Endothelial cell (in vitro differentiated cells): ENCODE data around the gene TIGD1. TPM values are rescaled to one million over a fixed set of nuclear protein-coding genes. Genes with fewer than 3 reads are reported as not detected.

Experiments used
- DNase-seq: peaks from one replicate; pipeline ENCODE4 v3.0.0; 2021; ENCODE audit warnings: low spot score
- H3K27ac Mint-ChIP-seq: one replicate; pipeline ENCODE4 v1.8.0; 2021; ENCODE audit warnings: mixed read lengths, inconsistent platforms; ENCODE audit not compliant: unreplicated experiment
- H3K27me3 Mint-ChIP-seq: one replicate; pipeline ENCODE4 v1.8.0; 2021; ENCODE audit warnings: mild to moderate bottlenecking, moderate library complexity, mixed read lengths, inconsistent platforms; ENCODE audit not compliant: unreplicated experiment
- H3K36me3 Mint-ChIP-seq: one replicate; pipeline ENCODE4 v1.8.0; 2021; ENCODE audit warnings: mild to moderate bottlenecking, low read depth, mixed read lengths, inconsistent platforms; ENCODE audit not compliant: unreplicated experiment
- H3K4me1 Mint-ChIP-seq: one replicate; pipeline ENCODE4 v1.8.0; 2021; ENCODE audit warnings: mild to moderate bottlenecking, mixed read lengths, inconsistent platforms; ENCODE audit not compliant: unreplicated experiment
- H3K4me3 Mint-ChIP-seq: one replicate; pipeline ENCODE4 v1.8.0; 2021; ENCODE audit warnings: mild to moderate bottlenecking, mixed read lengths, inconsistent platforms; ENCODE audit not compliant: unreplicated experiment
- H3K9me3 Mint-ChIP-seq: one replicate; pipeline ENCODE4 v1.8.0; 2021; ENCODE audit warnings: mixed read lengths, inconsistent platforms; ENCODE audit not compliant: unreplicated experiment
- total RNA-seq: library from RNA; stranded (reverse); fragmentation: NEBNext Ultra II Directional; extraction: Animal tissue kit (Norgen Biotek cat#: 25700); gene quantifications from one replicate; pipeline ENCODE4 v1.2.1, GENCODE V29; 2021; ENCODE audit not compliant: unreplicated experiment
- TF ChIP-seq, protein P1 (sequence below): fragments of 200-600 bp; sonication (generic); IDR thresholded peaks from one replicate; pipeline ENCODE4 v1.5.0; 2021; ENCODE audit warnings: antibody characterized with exemption; ENCODE audit not compliant: unreplicated experiment

TIGD1 gene
- total RNA-seq, 1 donor from 2014 or later: 3.7 TPM

DNA sequence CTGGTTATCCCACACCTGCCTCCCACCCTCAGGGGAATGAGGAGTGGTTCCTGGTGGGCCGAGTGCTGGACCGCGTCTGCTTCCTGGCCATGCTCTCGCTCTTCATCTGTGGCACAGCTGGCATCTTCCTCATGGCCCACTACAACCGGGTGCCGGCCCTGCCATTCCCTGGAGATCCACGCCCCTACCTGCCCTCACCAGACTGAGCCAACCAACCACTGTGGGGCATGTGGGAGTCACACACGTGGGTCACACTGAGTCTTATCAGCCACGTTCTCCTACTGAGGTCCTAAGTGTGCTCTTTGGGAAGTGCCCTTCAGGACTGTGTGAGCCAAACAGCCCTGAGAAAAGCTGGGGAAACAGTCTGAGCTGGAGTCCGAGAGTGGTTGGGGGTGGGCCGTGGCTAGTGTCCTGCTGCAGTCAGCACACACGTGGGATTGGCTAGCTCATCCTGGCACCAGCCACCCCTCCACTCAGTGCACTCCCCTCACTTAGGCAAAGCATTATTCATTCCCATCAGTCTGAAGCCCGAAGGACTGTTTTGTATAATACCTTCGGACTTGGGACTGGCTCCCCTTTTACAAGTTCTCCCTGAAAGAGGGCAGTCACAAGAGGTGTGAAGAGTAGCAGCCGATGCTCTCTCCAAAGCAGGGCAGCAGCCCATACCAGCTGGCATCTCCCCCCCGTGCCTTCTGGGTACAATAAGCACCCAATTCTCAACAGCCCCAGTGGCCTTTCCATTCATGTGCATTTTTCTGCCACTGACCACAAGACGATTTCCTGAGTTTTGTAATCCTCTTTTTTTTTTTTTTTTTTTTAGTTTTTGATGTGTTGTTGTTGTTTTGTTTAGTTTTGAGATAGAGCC lies 4.6 kb downstream of the TIGD1 start:
- Mint-ChIP-seq H3K27me3 (peaks cover 5% of the 10 kb centered on the region), H3K27ac (no peak overlapping the region), H3K9me3 (no peaks in the 10 kb centered on the region), H3K4me3 (no peak overlapping the region), H3K4me1 (peaks cover 7% of the 10 kb centered on the region), H3K36me3 (peaks cover 32% of the 10 kb centered on the region)
- TF ChIP-seq, protein P1, sequence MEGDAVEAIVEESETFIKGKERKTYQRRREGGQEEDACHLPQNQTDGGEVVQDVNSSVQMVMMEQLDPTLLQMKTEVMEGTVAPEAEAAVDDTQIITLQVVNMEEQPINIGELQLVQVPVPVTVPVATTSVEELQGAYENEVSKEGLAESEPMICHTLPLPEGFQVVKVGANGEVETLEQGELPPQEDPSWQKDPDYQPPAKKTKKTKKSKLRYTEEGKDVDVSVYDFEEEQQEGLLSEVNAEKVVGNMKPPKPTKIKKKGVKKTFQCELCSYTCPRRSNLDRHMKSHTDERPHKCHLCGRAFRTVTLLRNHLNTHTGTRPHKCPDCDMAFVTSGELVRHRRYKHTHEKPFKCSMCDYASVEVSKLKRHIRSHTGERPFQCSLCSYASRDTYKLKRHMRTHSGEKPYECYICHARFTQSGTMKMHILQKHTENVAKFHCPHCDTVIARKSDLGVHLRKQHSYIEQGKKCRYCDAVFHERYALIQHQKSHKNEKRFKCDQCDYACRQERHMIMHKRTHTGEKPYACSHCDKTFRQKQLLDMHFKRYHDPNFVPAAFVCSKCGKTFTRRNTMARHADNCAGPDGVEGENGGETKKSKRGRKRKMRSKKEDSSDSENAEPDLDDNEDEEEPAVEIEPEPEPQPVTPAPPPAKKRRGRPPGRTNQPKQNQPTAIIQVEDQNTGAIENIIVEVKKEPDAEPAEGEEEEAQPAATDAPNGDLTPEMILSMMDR: no peak
- no peak for DNase-seq

DNA sequence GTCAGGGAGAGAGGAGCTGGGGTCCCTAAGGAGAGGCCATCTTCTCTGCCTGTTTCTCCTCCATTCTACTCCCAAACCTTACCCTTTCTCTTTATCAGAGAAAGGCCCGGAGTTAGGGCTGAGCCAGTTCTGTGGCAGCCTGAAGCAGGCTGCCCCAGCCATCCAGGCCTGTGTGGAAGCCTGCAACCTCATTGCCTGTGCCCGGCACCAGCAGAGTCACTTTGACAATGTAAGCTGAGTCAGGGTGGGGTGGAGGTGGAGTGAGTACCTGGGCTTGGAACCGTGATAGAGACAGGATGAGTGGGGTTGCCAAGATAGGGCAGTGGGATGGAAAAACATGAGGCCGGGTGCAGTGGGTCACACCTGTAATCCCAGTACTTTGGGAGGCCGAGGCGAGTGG lies 5.7 kb downstream of the TIGD1 start:
- Mint-ChIP-seq H3K36me3 (peaks cover 28% of the 10 kb centered on the region), H3K9me3 (no peaks in the 10 kb centered on the region), H3K4me3 (no peak overlapping the region), H3K27me3 (peaks cover 5% of the 10 kb centered on the region), H3K27ac (no peak overlapping the region), H3K4me1 (peaks cover 2% of the 10 kb centered on the region)
- DNase-seq: no peak
- TF ChIP-seq, protein P1: no peak

DNA sequence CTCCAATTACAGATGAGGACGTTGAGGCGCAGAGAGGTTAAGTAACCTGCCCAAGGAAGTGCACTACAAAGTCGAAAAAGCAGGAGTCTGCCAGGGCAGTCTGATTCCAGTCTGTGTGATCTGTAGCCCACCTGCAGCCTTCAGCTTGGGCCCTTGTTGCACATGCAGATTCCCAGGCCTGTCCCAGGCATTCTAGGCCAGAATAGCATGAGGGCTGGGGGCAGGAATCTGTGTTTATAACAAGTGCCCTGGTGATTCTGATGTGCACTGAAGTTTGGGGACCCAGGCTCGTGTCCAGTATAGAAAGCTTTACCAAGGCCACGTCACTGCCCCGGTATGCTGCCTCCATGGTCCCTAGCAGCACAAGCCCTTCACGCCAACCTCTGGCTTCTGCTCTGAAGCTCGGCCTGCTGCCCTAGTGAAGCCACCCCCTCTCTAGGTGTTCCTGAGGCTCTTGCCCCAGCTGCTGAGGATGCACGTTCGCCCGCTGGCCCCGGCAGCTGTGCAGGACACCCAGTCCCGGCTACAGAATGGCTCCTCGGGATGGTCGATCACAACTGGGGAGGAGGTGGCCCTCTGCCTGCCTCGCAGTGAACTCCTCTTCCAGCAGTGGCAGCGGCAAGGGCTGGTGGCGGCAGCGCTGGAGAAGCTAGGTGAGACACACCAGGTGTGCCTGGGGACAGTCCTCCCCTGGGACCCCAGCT lies 6.3 kb downstream of the TIGD1 start:
- H3K4me1 Mint-ChIP-seq: no peaks in the 10 kb centered on the region
- H3K4me3 Mint-ChIP-seq: no peak overlapping the region
- TF ChIP-seq, protein P1: no peak
- no peaks in the 10 kb centered on the region for H3K9me3 Mint-ChIP-seq
- DNase-seq: no peak
- peaks cover 26% of the 10 kb centered on the region for H3K36me3 Mint-ChIP-seq
- H3K27ac Mint-ChIP-seq: no peak overlapping the region
- peaks cover 6% of the 10 kb centered on the region for H3K27me3 Mint-ChIP-seq

DNA sequence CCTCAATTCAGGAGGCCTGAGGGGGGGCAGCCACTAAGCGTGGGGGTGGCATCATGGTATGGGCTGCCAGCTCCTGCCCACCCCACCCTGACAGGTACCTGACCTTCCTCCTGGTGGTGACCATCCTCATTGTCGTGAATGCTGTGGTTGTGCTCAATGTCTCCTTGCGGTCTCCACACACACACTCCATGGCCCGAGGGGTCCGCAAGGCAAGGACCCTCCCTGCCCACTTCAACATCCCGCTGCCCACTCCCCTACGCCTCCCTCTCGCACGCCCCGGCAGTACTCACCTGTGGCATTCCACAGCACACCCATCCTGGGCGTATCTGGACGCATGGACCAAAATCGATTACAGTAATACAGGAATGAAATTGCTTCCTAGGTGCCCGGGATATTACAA lies 6.9 kb downstream of the TIGD1 start:
- Mint-ChIP-seq H3K4me3 (no peak overlapping the region), H3K27me3 (peaks cover 6% of the 10 kb centered on the region), H3K36me3 (peaks cover 20% of the 10 kb centered on the region), H3K9me3 (no peaks in the 10 kb centered on the region), H3K4me1 (peaks cover under 1% of the 10 kb centered on the region), H3K27ac (no peak overlapping the region)
- TF ChIP-seq, protein P1: no peak
- no peak for DNase-seq
